Measurements from ENCODE around the gene CLRN3.

Gene CLRN3

DNA sequence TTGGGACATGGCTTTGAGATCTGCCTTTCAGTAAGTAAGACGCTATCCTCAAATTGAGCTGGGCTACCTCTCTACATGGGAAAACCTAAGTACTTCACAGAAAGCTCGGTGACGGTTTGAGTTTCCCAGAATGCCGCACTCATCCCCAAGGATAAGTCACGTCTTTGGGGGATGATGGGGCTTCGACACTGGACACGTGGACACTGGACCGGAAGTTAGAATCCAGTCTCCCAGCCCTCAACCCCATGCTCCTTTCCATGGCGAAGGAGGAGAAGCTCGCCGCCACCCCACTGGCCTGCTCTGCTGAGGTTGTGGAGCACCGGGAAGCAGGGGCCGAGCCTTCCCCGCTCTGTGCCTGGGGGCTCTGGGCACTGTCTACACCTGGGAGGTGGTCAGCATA, 41.6 kb upstream of the CLRN3 start (continued):
- no peak for TF ChIP-seq ZNF423 (tag by site-specific recombination; IDR thresholded peaks at IDR 0.05)
- no peak for TF ChIP-seq ZNF768 (tag by site-specific recombination; IDR thresholded peaks at IDR 0.05)
- TF ChIP-seq, protein P1, sequence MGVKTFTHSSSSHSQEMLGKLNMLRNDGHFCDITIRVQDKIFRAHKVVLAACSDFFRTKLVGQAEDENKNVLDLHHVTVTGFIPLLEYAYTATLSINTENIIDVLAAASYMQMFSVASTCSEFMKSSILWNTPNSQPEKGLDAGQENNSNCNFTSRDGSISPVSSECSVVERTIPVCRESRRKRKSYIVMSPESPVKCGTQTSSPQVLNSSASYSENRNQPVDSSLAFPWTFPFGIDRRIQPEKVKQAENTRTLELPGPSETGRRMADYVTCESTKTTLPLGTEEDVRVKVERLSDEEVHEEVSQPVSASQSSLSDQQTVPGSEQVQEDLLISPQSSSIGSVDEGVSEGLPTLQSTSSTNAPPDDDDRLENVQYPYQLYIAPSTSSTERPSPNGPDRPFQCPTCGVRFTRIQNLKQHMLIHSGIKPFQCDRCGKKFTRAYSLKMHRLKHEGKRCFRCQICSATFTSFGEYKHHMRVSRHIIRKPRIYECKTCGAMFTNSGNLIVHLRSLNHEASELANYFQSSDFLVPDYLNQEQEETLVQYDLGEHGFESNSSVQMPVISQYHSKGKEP (tag by site-specific recombination; IDR thresholded peaks at IDR 0.05), result no peak
- TF ChIP-seq, protein P2, sequence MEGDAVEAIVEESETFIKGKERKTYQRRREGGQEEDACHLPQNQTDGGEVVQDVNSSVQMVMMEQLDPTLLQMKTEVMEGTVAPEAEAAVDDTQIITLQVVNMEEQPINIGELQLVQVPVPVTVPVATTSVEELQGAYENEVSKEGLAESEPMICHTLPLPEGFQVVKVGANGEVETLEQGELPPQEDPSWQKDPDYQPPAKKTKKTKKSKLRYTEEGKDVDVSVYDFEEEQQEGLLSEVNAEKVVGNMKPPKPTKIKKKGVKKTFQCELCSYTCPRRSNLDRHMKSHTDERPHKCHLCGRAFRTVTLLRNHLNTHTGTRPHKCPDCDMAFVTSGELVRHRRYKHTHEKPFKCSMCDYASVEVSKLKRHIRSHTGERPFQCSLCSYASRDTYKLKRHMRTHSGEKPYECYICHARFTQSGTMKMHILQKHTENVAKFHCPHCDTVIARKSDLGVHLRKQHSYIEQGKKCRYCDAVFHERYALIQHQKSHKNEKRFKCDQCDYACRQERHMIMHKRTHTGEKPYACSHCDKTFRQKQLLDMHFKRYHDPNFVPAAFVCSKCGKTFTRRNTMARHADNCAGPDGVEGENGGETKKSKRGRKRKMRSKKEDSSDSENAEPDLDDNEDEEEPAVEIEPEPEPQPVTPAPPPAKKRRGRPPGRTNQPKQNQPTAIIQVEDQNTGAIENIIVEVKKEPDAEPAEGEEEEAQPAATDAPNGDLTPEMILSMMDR (tag by site-specific recombination; IDR thresholded peaks at IDR 0.05), result no peak
- TF ChIP-seq SALL2 (tag by site-specific recombination; IDR thresholded peaks at IDR 0.05; ENCODE audit: borderline replicate concordance), result no peak
- no peak for TF ChIP-seq ZNF624 (tag by site-specific recombination; IDR thresholded peaks at IDR 0.05)
- no peak for TF ChIP-seq ZBTB1 (tag by site-specific recombination; IDR thresholded peaks at IDR 0.05)
- no peak for TF ChIP-seq TRIM28 (IDR thresholded peaks at IDR 0.05; ENCODE audit: borderline replicate concordance, low read length)
- no peak for TF ChIP-seq MEIS1 (CRISPR knock-in tag; IDR thresholded peaks at IDR 0.05; ENCODE audit: borderline replicate concordance)
- TF ChIP-seq, protein P3, sequence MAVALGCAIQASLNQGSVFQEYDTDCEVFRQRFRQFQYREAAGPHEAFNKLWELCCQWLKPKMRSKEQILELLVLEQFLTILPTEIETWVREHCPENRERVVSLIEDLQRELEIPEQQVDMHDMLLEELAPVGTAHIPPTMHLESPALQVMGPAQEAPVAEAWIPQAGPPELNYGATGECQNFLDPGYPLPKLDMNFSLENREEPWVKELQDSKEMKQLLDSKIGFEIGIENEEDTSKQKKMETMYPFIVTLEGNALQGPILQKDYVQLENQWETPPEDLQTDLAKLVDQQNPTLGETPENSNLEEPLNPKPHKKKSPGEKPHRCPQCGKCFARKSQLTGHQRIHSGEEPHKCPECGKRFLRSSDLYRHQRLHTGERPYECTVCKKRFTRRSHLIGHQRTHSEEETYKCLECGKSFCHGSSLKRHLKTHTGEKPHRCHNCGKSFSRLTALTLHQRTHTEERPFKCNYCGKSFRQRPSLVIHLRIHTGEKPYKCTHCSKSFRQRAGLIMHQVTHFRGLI (tag by site-specific recombination; IDR thresholded peaks at IDR 0.05), result no peak

DNA sequence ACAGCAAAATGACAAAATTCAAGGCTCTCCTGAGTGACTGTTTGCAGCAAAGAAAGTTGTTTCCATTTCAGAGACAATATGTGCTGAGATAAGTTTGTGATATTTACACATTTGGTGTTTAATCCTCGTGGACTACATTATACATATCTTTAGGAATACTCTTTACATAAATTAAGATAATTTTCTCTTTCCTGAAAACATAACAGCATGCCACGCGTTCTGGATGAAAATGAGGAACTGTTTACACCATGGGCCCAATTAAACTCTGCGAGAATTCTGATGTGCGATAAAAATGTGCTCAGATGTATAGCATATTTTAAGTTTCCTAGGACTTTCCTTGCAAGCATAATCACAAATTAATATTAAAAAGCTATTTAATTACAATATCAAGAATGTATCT, 40.5 kb upstream of the CLRN3 start:
- CTCF ChIA-PET, result no interaction called here
- POLR2A ChIA-PET, result no interaction called here
- Histone ChIP-seq H3K9me3 (ENCODE audit: control insufficient read depth, insufficient read depth, low read depth, low read length) (no peaks in the 10 kb centered on the region), H3K36me3 (ENCODE audit: control insufficient read depth in 2 of 2, insufficient read depth in 1 of 2, low read length in 2 of 2) (no peaks in the 10 kb centered on the region), H3K27ac (ENCODE audit: extremely low read depth, low read depth, low read length) (no peak overlapping the region), H3K4me3 (ENCODE audit: low read depth, low read length) (no peak overlapping the region), H3K4me1 (ENCODE audit: control insufficient read depth, insufficient read depth, low read length) (peaks cover under 1% of the 10 kb centered on the region; the same call in 1 of the 2 replicates)
- no peak for TF ChIP-seq ZNF626 (tag by site-specific recombination; IDR thresholded peaks at IDR 0.05)

DNA sequence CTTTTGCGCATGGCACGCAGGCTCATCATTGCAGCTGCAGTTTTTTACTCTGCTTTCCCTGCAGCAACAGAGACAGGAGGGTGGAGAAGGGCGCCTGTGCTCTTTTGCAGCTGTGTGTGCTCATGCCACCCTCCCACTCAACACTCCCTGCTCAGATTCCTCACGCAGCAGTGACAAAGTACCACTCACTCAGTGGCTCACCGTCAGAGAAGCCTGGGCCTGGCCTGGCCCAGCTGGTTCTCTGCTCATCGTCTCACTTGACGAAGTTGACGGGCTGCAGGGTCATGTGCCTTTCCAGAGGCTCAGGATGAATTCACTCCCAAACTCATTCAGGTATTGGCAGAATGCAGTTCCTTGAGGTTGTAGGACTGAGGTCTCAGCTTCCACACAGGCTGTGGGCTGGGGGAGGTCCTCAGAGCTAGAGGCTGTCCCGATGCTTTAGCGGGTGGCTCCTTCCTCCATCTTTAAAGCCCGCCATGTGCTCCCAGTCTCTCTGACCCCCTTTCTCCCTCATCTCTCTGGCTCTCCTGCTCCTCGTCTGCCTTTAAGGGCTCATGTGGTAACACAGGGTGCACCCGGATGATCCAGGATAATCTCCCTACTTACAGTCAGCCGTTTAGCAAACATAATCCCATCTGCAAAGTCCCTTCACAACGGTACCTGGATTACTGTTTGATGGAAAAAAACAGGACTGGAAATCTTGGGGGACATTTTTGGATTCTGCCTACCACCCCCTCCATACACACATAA, 40.0 kb upstream of the CLRN3 start:
- H3K4me1 ChIP-seq (ENCODE audit: control insufficient read depth, insufficient read depth, low read length), result peaks cover 3% of the 10 kb centered on the region; the same call in 1 of the 2 replicates
- POLR2A ChIA-PET, result no interaction called here
- H3K4me3 ChIP-seq (ENCODE audit: low read depth, low read length), result no peak overlapping the region
- H3K27ac ChIP-seq (ENCODE audit: extremely low read depth, low read depth, low read length), result no peak overlapping the region
- H3K36me3 ChIP-seq (ENCODE audit: control insufficient read depth in 2 of 2, insufficient read depth in 1 of 2, low read length in 2 of 2), result no peaks in the 10 kb centered on the region
- no peaks in the 10 kb centered on the region for H3K9me3 ChIP-seq (ENCODE audit: control insufficient read depth, insufficient read depth, low read depth, low read length)
- CTCF ChIA-PET, result interaction anchor here (0.8 to 1.2 kb wide), 2 partner anchors 13 to 146 kb away, joined by 3 read pairs; no protein-coding TSS in a partner anchor
- TF ChIP-seq ZNF239 (tag by site-specific recombination; IDR thresholded peaks at IDR 0.05) (no peak), ZNF747 (tag by site-specific recombination; IDR thresholded peaks at IDR 0.05) (no peak), TCF7L2 (IDR thresholded peaks at IDR 0.05; ENCODE audit: borderline replicate concordance, low read depth, low read length) (no peak), ZNF701 (tag by site-specific recombination; IDR thresholded peaks at IDR 0.05) (no peak), ZNF274 (IDR thresholded peaks at IDR 0.05; ENCODE audit: low read length) (no peak), ZNF274 (tag by site-specific recombination; IDR thresholded peaks at IDR 0.05; ENCODE audit: borderline replicate concordance) (no peak), ZNF600 (tag by site-specific recombination; IDR thresholded peaks at IDR 0.05) (no peak), ZSCAN23 (tag by site-specific recombination; IDR thresholded peaks at IDR 0.05) (no peak), ZIC2 (tag by site-specific recombination; IDR thresholded peaks at IDR 0.05) (no peak), ZNF530 (tag by site-specific recombination; IDR thresholded peaks at IDR 0.05; ENCODE audit: low read depth) (no peak), ZBTB1 (tag by site-specific recombination; IDR thresholded peaks at IDR 0.05) (no peak)
- TF ChIP-seq, protein P4, sequence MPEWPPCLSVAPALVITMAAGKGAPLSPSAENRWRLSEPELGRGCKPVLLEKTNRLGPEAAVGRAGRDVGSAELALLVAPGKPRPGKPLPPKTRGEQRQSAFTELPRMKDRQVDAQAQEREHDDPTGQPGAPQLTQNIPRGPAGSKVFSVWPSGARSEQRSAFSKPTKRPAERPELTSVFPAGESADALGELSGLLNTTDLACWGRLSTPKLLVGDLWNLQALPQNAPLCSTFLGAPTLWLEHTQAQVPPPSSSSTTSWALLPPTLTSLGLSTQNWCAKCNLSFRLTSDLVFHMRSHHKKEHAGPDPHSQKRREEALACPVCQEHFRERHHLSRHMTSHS (tag by site-specific recombination; IDR thresholded peaks at IDR 0.05), result no peak
- TF ChIP-seq, protein P5, sequence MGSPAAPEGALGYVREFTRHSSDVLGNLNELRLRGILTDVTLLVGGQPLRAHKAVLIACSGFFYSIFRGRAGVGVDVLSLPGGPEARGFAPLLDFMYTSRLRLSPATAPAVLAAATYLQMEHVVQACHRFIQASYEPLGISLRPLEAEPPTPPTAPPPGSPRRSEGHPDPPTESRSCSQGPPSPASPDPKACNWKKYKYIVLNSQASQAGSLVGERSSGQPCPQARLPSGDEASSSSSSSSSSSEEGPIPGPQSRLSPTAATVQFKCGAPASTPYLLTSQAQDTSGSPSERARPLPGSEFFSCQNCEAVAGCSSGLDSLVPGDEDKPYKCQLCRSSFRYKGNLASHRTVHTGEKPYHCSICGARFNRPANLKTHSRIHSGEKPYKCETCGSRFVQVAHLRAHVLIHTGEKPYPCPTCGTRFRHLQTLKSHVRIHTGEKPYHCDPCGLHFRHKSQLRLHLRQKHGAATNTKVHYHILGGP (tag by site-specific recombination; IDR thresholded peaks at IDR 0.05), result no peak
- TF ChIP-seq, protein P6, sequence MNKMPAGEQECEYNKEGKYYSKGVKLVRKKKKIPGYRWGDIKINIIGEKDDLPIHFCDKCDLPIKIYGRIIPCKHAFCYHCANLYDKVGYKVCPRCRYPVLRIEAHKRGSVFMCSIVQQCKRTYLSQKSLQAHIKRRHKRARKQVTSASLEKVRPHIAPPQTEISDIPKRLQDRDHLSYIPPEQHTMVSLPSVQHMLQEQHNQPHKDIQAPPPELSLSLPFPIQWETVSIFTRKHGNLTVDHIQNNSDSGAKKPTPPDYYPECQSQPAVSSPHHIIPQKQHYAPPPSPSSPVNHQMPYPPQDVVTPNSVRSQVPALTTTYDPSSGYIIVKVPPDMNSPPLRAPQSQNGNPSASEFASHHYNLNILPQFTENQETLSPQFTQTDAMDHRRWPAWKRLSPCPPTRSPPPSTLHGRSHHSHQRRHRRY (tag by site-specific recombination; IDR thresholded peaks at IDR 0.05), result no peak

Measured in HEK293 (cell line).